Cardiac fibroblast (primary cell): ENCODE results near the gene RFX1.

Experiments
- DNase-seq, 2 donors: peaks; one replicate each; pipeline versions ENCODE4 v3.0.0 to v3.0.0-alpha.2; 2010; ENCODE audit warnings: low read depth in 2 of 2
- H3K4me3 ChIP-seq, 2 donors: replicated peaks in 1 of 2; 1 replicate in 1 of 2; 2 replicates in 1 of 2; pipeline ENCODE4 v1.5.1; 2011; ENCODE audit warnings: low read depth in 2 of 2, low read length in 2 of 2, mild to moderate bottlenecking in 2 of 2, moderate library complexity in 1 of 2
- TF ChIP-seq, protein P1 (sequence below): IDR thresholded peaks from one replicate; pipeline ENCODE4 v1.5.1; 2011; ENCODE audit warnings: low read depth, mild to moderate bottlenecking, low read length, inconsistent platforms

RFX1 gene

DNA sequence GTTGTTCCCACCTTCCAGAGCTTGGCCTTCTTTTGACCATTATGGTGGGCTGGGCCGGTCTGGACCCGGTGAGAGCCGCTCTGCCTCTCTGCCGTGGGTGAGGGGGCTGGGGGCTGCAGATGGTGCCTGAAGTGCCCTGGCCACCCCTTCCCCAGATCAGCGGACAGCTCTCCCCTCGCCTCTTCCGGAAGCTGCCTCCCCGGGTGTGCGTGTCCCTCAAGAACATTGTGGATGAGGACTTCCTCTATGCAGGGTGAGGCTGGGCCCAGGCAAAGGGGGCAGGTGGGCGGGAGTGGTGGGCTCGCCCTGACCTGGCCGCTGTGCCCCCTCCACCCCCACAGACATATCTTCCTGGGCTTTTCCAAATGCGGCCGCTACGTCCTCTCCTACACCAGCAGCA, 51.9 kb downstream of the RFX1 start:
- no peak overlapping the region for H3K4me3 ChIP-seq
- TF ChIP-seq, protein P1, sequence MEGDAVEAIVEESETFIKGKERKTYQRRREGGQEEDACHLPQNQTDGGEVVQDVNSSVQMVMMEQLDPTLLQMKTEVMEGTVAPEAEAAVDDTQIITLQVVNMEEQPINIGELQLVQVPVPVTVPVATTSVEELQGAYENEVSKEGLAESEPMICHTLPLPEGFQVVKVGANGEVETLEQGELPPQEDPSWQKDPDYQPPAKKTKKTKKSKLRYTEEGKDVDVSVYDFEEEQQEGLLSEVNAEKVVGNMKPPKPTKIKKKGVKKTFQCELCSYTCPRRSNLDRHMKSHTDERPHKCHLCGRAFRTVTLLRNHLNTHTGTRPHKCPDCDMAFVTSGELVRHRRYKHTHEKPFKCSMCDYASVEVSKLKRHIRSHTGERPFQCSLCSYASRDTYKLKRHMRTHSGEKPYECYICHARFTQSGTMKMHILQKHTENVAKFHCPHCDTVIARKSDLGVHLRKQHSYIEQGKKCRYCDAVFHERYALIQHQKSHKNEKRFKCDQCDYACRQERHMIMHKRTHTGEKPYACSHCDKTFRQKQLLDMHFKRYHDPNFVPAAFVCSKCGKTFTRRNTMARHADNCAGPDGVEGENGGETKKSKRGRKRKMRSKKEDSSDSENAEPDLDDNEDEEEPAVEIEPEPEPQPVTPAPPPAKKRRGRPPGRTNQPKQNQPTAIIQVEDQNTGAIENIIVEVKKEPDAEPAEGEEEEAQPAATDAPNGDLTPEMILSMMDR: no peak
- no peak for DNase-seq

DNA sequence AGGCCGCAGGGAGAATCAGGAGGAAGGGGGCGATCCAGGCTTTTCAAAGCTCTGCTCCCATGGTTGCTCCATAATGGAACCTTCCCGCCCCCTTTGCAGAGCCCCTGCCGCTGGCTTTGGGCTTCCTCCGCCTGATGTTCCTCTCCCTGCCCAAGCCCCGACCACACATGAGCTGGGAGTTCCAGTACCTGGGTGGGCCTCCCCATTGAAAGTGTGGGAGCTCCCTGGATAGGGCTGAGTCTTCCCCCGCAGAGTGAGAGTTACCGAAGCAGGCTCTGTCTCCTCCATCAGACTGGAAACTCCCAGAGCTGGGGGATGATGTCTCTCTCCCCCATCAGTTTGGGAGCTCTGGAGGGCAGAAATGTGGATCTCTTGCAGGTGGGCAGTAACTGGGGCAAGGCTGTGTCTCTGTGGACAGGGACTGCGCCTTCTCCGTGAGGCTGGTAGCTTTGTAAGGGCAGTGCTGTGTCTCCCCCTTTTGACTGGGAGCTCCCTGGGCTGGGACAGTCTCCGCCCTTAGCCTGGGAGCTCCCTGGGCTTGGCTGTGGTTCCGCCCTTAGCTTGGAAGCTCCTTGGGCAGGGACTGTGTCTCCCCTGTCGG, 53.1 kb downstream of the RFX1 start:
- TF ChIP-seq, protein P1: no peak
- peak; percentile 63 to 69 for DNase-seq
- peak overlapping the region; percentile 74 to 80 for H3K4me3 ChIP-seq

DNA sequence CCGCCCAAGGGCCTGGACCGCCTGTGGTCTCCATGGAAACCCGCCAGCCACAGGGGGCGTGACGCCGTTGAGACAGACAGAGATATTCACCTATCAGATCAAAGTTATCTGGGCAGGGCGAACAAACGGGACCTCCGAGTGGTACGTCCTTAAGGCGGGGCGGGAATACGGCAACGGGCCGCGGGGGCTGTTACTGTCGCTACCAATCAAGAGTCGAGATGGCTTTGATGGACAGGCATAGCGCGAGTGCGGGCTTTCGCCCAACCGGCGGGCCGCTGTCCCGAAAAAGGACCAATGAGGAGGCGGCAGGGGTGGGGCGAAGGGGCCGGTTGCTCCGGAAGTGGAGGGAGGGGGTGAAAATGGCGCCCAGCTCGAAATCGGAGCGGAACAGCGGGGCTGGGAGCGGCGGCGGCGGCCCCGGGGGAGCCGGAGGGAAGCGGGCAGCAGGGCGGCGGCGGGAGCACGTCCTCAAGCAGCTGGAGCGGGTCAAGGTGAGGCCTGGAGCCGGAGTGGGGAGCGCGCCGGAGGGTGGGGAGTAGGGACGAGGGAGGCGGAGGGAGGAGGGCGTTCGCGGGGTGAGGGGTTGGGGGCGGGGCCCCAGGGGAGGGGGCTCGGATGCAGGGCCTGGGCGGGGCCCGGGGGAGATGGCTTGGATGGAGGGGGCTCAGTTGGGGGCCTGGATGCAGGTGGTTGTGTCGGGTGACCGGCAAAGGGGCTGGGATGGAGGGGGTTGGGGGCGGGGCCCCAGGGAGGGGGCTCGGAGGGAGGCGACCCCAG, 53.8 kb downstream of the RFX1 start, which contains the start of gene DCAF15:
TSS of gene DCAF15 (plus strand) at position 356 of the 777 bp plus-strand sequence. CDS start at position 360, 4 bp downstream.
- TF ChIP-seq, protein P1: no peak
- peak; percentile 100 for DNase-seq
- H3K4me3 ChIP-seq: peak within 1 kb of the TSS; percentile 74 to 80

DNA sequence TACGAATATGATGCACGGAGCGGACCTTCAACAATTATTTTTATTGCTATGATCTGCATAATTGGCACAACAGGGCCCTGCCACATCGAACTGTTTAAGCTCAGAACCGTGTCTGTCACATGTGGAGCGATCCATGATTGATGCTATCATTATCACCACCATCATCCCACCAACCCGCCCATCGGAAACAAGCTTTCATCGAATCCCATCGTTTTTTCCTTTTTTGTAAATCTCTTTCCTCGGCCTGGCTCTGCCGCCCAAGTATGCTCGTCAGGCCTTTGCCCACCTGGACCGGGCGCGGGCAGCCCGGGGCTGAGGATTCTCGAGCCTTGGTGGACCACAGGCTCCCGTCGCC, 54.3 kb downstream of the RFX1 start:
- TF ChIP-seq, protein P1: no peak
- peak overlapping the region; percentile 36 to 49 for H3K4me3 ChIP-seq

DNA sequence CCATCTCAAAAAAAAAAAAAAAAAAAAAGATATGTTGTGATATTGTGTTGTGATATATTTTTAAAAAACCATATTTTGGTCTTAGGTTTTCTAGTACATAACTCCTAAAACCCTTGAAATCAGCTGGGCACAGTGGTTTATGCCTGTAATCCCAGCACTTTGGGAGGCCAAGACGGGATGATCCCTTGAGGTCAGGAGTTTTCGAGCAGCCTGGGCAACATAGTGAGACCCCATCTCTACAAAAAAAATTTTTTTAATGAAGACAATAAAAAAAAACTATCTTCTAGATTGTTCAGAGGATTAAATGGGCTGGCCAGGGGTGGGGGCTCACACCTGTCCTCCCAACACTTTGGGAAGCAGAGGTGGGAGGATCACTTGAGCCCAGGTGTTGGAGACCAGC, 55.1 kb downstream of the RFX1 start:
- DNase-seq: no peak
- H3K4me3 ChIP-seq: no peak overlapping the region
- TF ChIP-seq, protein P1: no peak

More for the DNA sequence above, 54.3 kb downstream of the RFX1 start:
- DNase-seq: no peak

- TF ChIP-seq, protein P1: no peak
- no peak for DNase-seq
- H3K4me3 ChIP-seq: no peak overlapping the region
These were observed 59.7 kb downstream of the RFX1 start for GRCh38 chr19:13946414-13946813.
